ENCODE data around the gene KIZ.
A peak's percentile ranks its signal among the peaks of the same experiment; 100 is the strongest.

Gene KIZ

GRCh38 chr20:21182832-21183563, 57.1 kb downstream of the KIZ start:
- no CpG with 5 or more reads among the region's 7 CpGs for WGBS (ENCODE audit: extremely low coverage, insufficient coverage, insufficient read length)
- Histone ChIP-seq H4K91ac (ENCODE audit: low read depth, low read length) (no peak overlapping the region), H3K14ac (ENCODE audit: low read length) (no peak overlapping the region), H4K8ac (ENCODE audit: low read depth, low read length) (no peak overlapping the region), H3K4me3 (ENCODE audit: low read depth, low read length) (no peak overlapping the region), H3K9me3 (ENCODE audit: insufficient read depth, low read depth, low read length) (no peaks in the 10 kb centered on the region), H3K4me1 (ENCODE audit: control insufficient read depth in 1 of 2, insufficient read depth in 2 of 2, low read length in 2 of 2) (peaks cover 0 to 2% of the 10 kb centered on the region in 2 experiments), H3K23ac (ENCODE audit: low read length) (no peak overlapping the region), H3K27ac (ENCODE audit: low read depth, low read length) (no peak overlapping the region), H2AK5ac (ENCODE audit: low read length) (no peak overlapping the region), H2BK5ac (ENCODE audit: low read depth, low read length, poor library complexity) (no peak overlapping the region), H3K4me2 (ENCODE audit: low read length) (no peak overlapping the region), H3K79me2 (ENCODE audit: control insufficient read depth, insufficient read depth, low read length, poor library complexity) (no peaks in the 10 kb centered on the region), H3K27me3 (ENCODE audit: insufficient read depth, low read length) (no peaks in the 10 kb centered on the region), H3K36me3 (ENCODE audit: control insufficient read depth in 1 of 2, insufficient read depth in 2 of 2, low read length in 2 of 2) (no peaks in the 10 kb centered on the region), H3K9ac (ENCODE audit: low read length) (no peak overlapping the region), H4K12ac (ENCODE audit: low read depth, low read length) (no peak overlapping the region), H3K79me1 (ENCODE audit: low read length) (no peaks in the 10 kb centered on the region), H2BK12ac (ENCODE audit: low read length) (no peak overlapping the region), H3K18ac (ENCODE audit: low read length) (no peak overlapping the region), H2BK120ac (ENCODE audit: insufficient read depth, low read length, poor library complexity) (no peak overlapping the region), H3K4ac (ENCODE audit: low read depth, low read length) (no peak overlapping the region), H2AFZ (ENCODE audit: insufficient read depth, low read length, poor library complexity) (no peak overlapping the region)
- peak in 1 of 2 donors; percentile 49 for DNase-seq

- Histone ChIP-seq H3K79me1 (ENCODE audit: low read length) (no peaks in the 10 kb centered on the region), H2AFZ (ENCODE audit: insufficient read depth, low read length, poor library complexity) (no peak overlapping the region), H3K27me3 (ENCODE audit: insufficient read depth, low read length) (no peaks in the 10 kb centered on the region), H3K23ac (ENCODE audit: low read length) (no peak overlapping the region), H3K18ac (ENCODE audit: low read length) (no peak overlapping the region), H2BK120ac (ENCODE audit: insufficient read depth, low read length, poor library complexity) (no peak overlapping the region), H3K4me2 (ENCODE audit: low read length) (no peak overlapping the region), H4K12ac (ENCODE audit: low read depth, low read length) (no peak overlapping the region), H3K79me2 (ENCODE audit: control insufficient read depth, insufficient read depth, low read length, poor library complexity) (no peaks in the 10 kb centered on the region), H3K4me1 (ENCODE audit: control insufficient read depth in 1 of 2, insufficient read depth in 2 of 2, low read length in 2 of 2) (peaks cover 0 to 2% of the 10 kb centered on the region in 2 experiments), H3K4me3 (ENCODE audit: low read depth, low read length) (no peak overlapping the region), H3K14ac (ENCODE audit: low read length) (no peak overlapping the region), H3K36me3 (ENCODE audit: control insufficient read depth in 1 of 2, insufficient read depth in 2 of 2, low read length in 2 of 2) (no peaks in the 10 kb centered on the region), H4K91ac (ENCODE audit: low read depth, low read length) (no peak overlapping the region), H3K9ac (ENCODE audit: low read length) (no peak overlapping the region), H2BK12ac (ENCODE audit: low read length) (no peak overlapping the region), H3K4ac (ENCODE audit: low read depth, low read length) (no peak overlapping the region), H3K27ac (ENCODE audit: low read depth, low read length) (no peak overlapping the region), H2AK5ac (ENCODE audit: low read length) (no peak overlapping the region), H2BK5ac (ENCODE audit: low read depth, low read length, poor library complexity) (no peak overlapping the region), H3K9me3 (ENCODE audit: insufficient read depth, low read depth, low read length) (no peaks in the 10 kb centered on the region), H4K8ac (ENCODE audit: low read depth, low read length) (no peak overlapping the region)
- no CpG with 5 or more reads among the region's 2 CpGs for WGBS (ENCODE audit: extremely low coverage, insufficient coverage, insufficient read length)
- DNase-seq = no peak
These were observed 57.8 kb downstream of the KIZ start for GRCh38 chr20:21183722-21184121.

- Histone ChIP-seq H2BK120ac (ENCODE audit: insufficient read depth, low read length, poor library complexity) (no peak overlapping the region), H3K4ac (ENCODE audit: low read depth, low read length) (no peak overlapping the region), H3K4me2 (ENCODE audit: low read length) (no peak overlapping the region), H3K79me2 (ENCODE audit: control insufficient read depth, insufficient read depth, low read length, poor library complexity) (no peaks in the 10 kb centered on the region), H2BK5ac (ENCODE audit: low read depth, low read length, poor library complexity) (no peak overlapping the region), H3K9me3 (ENCODE audit: insufficient read depth, low read depth, low read length) (no peaks in the 10 kb centered on the region), H4K12ac (ENCODE audit: low read depth, low read length) (no peak overlapping the region), H3K18ac (ENCODE audit: low read length) (no peak overlapping the region), H3K79me1 (ENCODE audit: low read length) (no peaks in the 10 kb centered on the region), H3K36me3 (ENCODE audit: control insufficient read depth in 1 of 2, insufficient read depth in 2 of 2, low read length in 2 of 2) (no peaks in the 10 kb centered on the region), H2AK5ac (ENCODE audit: low read length) (no peak overlapping the region), H4K91ac (ENCODE audit: low read depth, low read length) (no peak overlapping the region), H2AFZ (ENCODE audit: insufficient read depth, low read length, poor library complexity) (no peak overlapping the region), H2BK12ac (ENCODE audit: low read length) (no peak overlapping the region), H4K8ac (ENCODE audit: low read depth, low read length) (no peak overlapping the region), H3K14ac (ENCODE audit: low read length) (no peak overlapping the region), H3K4me1 (ENCODE audit: control insufficient read depth in 1 of 2, insufficient read depth in 2 of 2, low read length in 2 of 2) (peaks cover 0 to 2% of the 10 kb centered on the region in 2 experiments), H3K27ac (ENCODE audit: low read depth, low read length) (no peak overlapping the region), H3K4me3 (ENCODE audit: low read depth, low read length) (no peak overlapping the region), H3K23ac (ENCODE audit: low read length) (no peak overlapping the region), H3K9ac (ENCODE audit: low read length) (no peak overlapping the region), H3K27me3 (ENCODE audit: insufficient read depth, low read length) (no peaks in the 10 kb centered on the region)
- WGBS (ENCODE audit: extremely low coverage, insufficient coverage, insufficient read length) = no CpG with 5 or more reads among the region's 3 CpGs
- DNase-seq = peak; percentile 12 to 58
These were observed 58.9 kb downstream of the KIZ start for GRCh38 chr20:21184819-21185218.

GRCh38 chr20:21185849-21186248, 60.0 kb downstream of the KIZ start:
- Histone ChIP-seq H2AFZ (ENCODE audit: insufficient read depth, low read length, poor library complexity) (no peak overlapping the region), H4K8ac (ENCODE audit: low read depth, low read length) (no peak overlapping the region), H3K9ac (ENCODE audit: low read length) (no peak overlapping the region), H3K79me1 (ENCODE audit: low read length) (no peaks in the 10 kb centered on the region), H2BK12ac (ENCODE audit: low read length) (no peak overlapping the region), H2BK120ac (ENCODE audit: insufficient read depth, low read length, poor library complexity) (no peak overlapping the region), H4K91ac (ENCODE audit: low read depth, low read length) (no peak overlapping the region), H3K27ac (ENCODE audit: low read depth, low read length) (no peak overlapping the region), H3K14ac (ENCODE audit: low read length) (no peak overlapping the region), H3K18ac (ENCODE audit: low read length) (no peak overlapping the region), H4K12ac (ENCODE audit: low read depth, low read length) (no peak overlapping the region), H3K23ac (ENCODE audit: low read length) (no peak overlapping the region), H3K4me3 (ENCODE audit: low read depth, low read length) (no peak overlapping the region), H3K4me1 (ENCODE audit: control insufficient read depth in 1 of 2, insufficient read depth in 2 of 2, low read length in 2 of 2) (peaks cover 0 to 2% of the 10 kb centered on the region in 2 experiments), H3K4ac (ENCODE audit: low read depth, low read length) (no peak overlapping the region), H3K36me3 (ENCODE audit: control insufficient read depth in 1 of 2, insufficient read depth in 2 of 2, low read length in 2 of 2) (no peaks in the 10 kb centered on the region), H3K27me3 (ENCODE audit: insufficient read depth, low read length) (no peaks in the 10 kb centered on the region), H2BK5ac (ENCODE audit: low read depth, low read length, poor library complexity) (no peak overlapping the region), H3K9me3 (ENCODE audit: insufficient read depth, low read depth, low read length) (no peaks in the 10 kb centered on the region), H2AK5ac (ENCODE audit: low read length) (no peak overlapping the region), H3K79me2 (ENCODE audit: control insufficient read depth, insufficient read depth, low read length, poor library complexity) (no peaks in the 10 kb centered on the region), H3K4me2 (ENCODE audit: low read length) (no peak overlapping the region)
- WGBS (ENCODE audit: extremely low coverage, insufficient coverage, insufficient read length) = no CpG with 5 or more reads among the region's 5 CpGs
- DNase-seq = no peak
